Kidney epithelial cell (primary cell): ENCODE results near the gene GCKR. TPM values are rescaled to one million over a fixed set of nuclear protein-coding genes. Genes with fewer than 3 reads are reported as not detected.

Experiments
- DNase-seq: peaks from one replicate; pipeline ENCODE4 v3.0.0-alpha.2; 2010; ENCODE audit warnings: low read depth
- H3K27me3 ChIP-seq: 2 replicates; pipeline ENCODE4 v1.6.0; 2011; ENCODE audit warnings: low read length; ENCODE audit not compliant: control insufficient read depth, insufficient read depth
- H3K36me3 ChIP-seq: 2 replicates; pipeline ENCODE4 v1.5.1; 2011; ENCODE audit warnings: low read length; ENCODE audit not compliant: control insufficient read depth, insufficient read depth
- H3K4me3 ChIP-seq: 2 replicates; pipeline ENCODE4 v1.5.1; 2011; ENCODE audit warnings: low read depth, mild to moderate bottlenecking, control low read depth, low read length
- CTCF ChIP-seq: IDR thresholded peaks from 2 replicates; pipeline ENCODE4 v1.5.1; 2011; ENCODE audit warnings: mild to moderate bottlenecking, moderate library complexity, low read length, control low read depth, inconsistent platforms; ENCODE audit not compliant: insufficient read depth, poor library complexity, severe bottlenecking
- total RNA-seq: library from RNA; depleted of rRNA; stranded (reverse); fragments of >200 nt; gene quantifications from 2 replicates; pipeline ENCODE4 v1.2.3, GENCODE V29; 2015

The GCKR gene
- total RNA-seq, 1 donor from 2014 or later, result 0.88 TPM

GRCh38 chr2:27571197-27571596 is 74.6 kb downstream of the GCKR start:
- no peaks in the 10 kb centered on the region for H3K36me3 ChIP-seq
- H3K27me3 ChIP-seq, result no peaks in the 10 kb centered on the region
- DNase-seq, result no peak
- no peak for TF ChIP-seq CTCF
- no peak overlapping the region for H3K4me3 ChIP-seq

- no peak for DNase-seq
- Histone ChIP-seq H3K27me3 (no peaks in the 10 kb centered on the region), H3K36me3 (no peaks in the 10 kb centered on the region), H3K4me3 (no peak overlapping the region)
- TF ChIP-seq CTCF, result no peak
Measured at GRCh38 chr2:27571681-27572080, 75.0 kb downstream of the GCKR start.

GRCh38 chr2:27572439-27572838 is 75.8 kb downstream of the GCKR start:
- no peak for DNase-seq
- TF ChIP-seq CTCF, result no peak

GRCh38 chr2:27572998-27573429 is 76.4 kb downstream of the GCKR start:
- no peaks in the 10 kb centered on the region for H3K36me3 ChIP-seq
- no peaks in the 10 kb centered on the region for H3K27me3 ChIP-seq
- no peak overlapping the region for H3K4me3 ChIP-seq
- no peak for DNase-seq
- no peak for TF ChIP-seq CTCF

More at GRCh38 chr2:27572439-27572838, 75.8 kb downstream of the GCKR start:
- no peaks in the 10 kb centered on the region for H3K36me3 ChIP-seq
- H3K4me3 ChIP-seq, result no peak overlapping the region
- H3K27me3 ChIP-seq, result no peaks in the 10 kb centered on the region

Other genes starting within 250 kb of the GCKR start
- 0.08 and 0.27 TPM in 2 replicates for gene SLC30A3, start 233.8 kb upstream of the GCKR start, total RNA-seq
- not detected in 2 replicates for gene DNAJC5G, start 221.4 kb upstream of the GCKR start, total RNA-seq
- 0.27 and 0.33 TPM in 2 replicates for gene TRIM54, start 214.4 kb upstream of the GCKR start, total RNA-seq
- gene UCN, start 188.4 kb upstream of the GCKR start, total RNA-seq, result 1.6 and 1.7 TPM in 2 replicates
- 90.7 and 105 TPM in 2 replicates for gene MPV17, start 173.7 kb upstream of the GCKR start, total RNA-seq
- 53.1 and 54.9 TPM in 2 replicates for gene GTF3C2, start 140.1 kb upstream of the GCKR start, total RNA-seq
- 39.8 and 46.7 TPM in 2 replicates for gene EIF2B4, start 126.5 kb upstream of the GCKR start, total RNA-seq
- gene SNX17, start 126.2 kb upstream of the GCKR start, total RNA-seq, result 92.1 and 120 TPM in 2 replicates
- 10.3 and 11.5 TPM in 2 replicates for gene ZNF513, start 116.1 kb upstream of the GCKR start, total RNA-seq
- 110 and 121 TPM in 2 replicates for gene PPM1G, start 87.2 kb upstream of the GCKR start, total RNA-seq
- gene NRBP1, start 68.2 kb upstream of the GCKR start, total RNA-seq, result 105 TPM in 2 replicates
- 8.1 and 10.0 TPM in 2 replicates for gene KRTCAP3, start 54.5 kb upstream of the GCKR start, total RNA-seq
- 11.2 and 21.6 TPM in 2 replicates for gene IFT172, start 7.1 kb upstream of the GCKR start, total RNA-seq
- gene FNDC4, start 1.6 kb upstream of the GCKR start, total RNA-seq, result 28.2 and 30.0 TPM in 2 replicates
- 34.5 and 55.9 TPM in 2 replicates for gene ZNF512, start 86.2 kb downstream of the GCKR start, total RNA-seq
- 1.5 and 3.6 TPM in 2 replicates for gene CCDC121, start 132.2 kb downstream of the GCKR start, total RNA-seq
- 55.2 and 58.3 TPM in 2 replicates for gene GPN1, start 132.2 kb downstream of the GCKR start, total RNA-seq
- gene SUPT7L, start 166.8 kb downstream of the GCKR start, total RNA-seq, result 25.6 and 36.3 TPM in 2 replicates
- gene SLC4A1AP, start 167.1 kb downstream of the GCKR start, total RNA-seq, result 25.0 and 26.4 TPM in 2 replicates